Cortex of kidney (tissue), 1 donor: Measurements from ENCODE around the gene NSRP1.
"Not testable (repeated sequence)": the region's sequence is repeated elsewhere in the genome, so short reads cannot be mapped to it uniquely, and the experiment has no call there.

ENCODE experiments used
- DNase-seq: peaks from one replicate; lab custom pipeline; 2025; lab: John Stamatoyannopoulos, UW

Gene NSRP1

DNA sequence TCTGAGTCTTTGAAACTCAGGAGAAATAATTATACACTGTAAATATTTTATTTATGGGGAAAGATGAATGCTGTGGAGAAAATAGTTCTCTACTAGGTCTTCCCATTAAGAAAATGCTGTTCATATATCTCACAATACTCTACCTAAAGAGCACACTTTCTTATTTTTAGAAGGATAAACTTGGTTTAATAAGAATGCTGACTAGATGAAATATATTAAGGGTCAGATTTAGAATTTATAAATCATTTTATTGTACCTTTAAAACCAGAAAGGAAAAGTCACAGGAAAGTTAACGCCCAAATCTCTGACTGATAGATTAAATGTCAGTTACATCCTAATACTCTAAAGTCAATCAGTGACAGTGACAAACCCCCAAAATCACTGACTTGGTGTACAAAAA, 70.1 kb downstream of the NSRP1 start:
- no peak for DNase-seq

DNA sequence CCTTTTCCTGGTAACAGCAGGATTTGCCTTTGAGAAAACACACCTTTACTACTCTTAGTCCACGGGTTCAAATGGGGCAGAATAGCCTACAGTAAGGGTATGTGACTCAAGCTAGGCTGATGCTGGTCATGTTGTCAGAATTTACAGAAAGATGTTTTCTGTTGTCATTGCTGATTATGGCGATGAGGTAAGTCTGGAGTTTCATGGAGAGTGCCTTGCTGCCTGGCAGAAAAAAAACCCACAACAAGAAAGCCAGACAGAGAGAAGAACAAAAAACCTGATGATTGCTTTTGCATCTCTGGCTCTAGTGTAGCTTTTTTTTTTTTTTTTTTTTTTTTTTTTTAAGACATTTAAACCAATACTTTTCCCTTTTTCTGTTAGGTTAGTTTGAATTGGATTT, 71.0 kb downstream of the NSRP1 start:
- DNase-seq, result no peak

- DNase-seq, result no peak
Observed at GRCh38 chr17:30188211-30188939, 71.8 kb downstream of the NSRP1 start.

GRCh38 chr17:30191072-30191471, 74.5 kb downstream of the NSRP1 start:
- DNase-seq, result no peak

GRCh38 chr17:30196504-30196903, 79.9 kb downstream of the NSRP1 start:
- no peak for DNase-seq

DNA sequence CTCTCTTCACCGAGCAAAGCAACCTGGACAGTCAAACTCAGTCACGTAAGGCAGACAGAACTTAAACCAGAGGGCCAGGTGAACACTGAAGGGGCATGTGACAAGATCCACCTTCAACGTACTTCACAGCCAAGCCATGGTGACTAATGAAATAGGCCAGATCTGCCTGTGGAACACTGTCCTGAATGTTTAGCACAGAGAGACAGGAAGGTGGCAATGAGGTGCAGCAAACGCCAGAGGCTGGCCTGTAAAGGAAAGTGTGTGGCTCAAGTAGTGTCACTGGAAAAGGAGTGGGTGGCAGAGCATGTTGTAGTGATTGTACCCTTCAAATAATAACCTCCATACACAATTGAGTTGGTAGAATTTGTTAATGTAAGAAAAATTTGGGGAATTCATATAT, 80.8 kb downstream of the NSRP1 start:
- no peak for DNase-seq

DNA sequence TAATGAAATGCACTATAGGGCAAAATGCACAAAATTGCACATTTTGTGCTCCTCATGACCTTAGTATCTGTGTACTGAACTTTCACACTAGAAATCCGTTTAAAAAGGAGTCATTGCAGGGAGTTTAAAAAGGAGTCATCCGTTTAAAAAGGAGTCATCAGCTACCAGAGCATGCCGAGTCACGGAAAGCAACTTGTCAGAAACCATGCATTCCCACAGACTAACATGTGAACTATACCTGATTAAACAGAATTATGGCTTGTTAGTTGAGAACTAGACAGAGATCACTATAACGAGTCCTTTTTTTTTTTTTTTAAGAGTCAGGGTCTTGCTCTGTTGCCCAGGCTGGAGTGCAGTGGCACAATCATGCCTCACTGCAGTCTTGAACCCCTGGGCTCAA, 83.0 kb downstream of the NSRP1 start:
- no peak for DNase-seq

GRCh38 chr17:30200106-30200505, 83.5 kb downstream of the NSRP1 start:
- DNase-seq, result no peak

GRCh38 chr17:30200656-30201055, 84.0 kb downstream of the NSRP1 start:
- DNase-seq, result not testable (repeated sequence)

DNA sequence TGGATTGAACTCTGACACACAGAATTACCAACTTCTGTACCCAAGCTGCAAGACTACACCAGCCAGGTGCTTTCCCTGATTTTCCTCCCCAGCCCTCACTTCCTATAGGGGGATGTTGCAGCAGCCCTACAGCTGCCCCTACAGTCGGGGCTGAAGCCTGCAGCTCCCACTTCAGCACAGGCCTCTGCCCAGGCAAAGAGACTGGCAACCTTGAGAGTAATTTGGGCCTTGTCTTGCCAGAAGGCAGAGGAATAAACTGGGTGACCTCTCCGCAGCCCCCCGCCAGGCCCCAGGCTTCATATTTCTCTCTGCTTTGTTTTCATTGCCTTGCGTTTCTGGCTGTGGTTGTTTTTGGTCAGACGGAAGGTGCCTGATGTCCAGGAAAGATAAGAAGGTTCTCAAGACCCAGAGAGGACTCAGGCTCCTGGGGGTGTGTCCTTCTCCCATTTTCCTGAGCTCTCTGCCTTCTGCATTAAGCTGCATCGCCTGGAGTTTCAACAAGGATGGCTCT, 86.9 kb downstream of the NSRP1 start:
- DNase-seq, result no peak

- DNase-seq, result no peak
Observed at GRCh38 chr17:30207655-30208054, 91.0 kb downstream of the NSRP1 start.

DNA sequence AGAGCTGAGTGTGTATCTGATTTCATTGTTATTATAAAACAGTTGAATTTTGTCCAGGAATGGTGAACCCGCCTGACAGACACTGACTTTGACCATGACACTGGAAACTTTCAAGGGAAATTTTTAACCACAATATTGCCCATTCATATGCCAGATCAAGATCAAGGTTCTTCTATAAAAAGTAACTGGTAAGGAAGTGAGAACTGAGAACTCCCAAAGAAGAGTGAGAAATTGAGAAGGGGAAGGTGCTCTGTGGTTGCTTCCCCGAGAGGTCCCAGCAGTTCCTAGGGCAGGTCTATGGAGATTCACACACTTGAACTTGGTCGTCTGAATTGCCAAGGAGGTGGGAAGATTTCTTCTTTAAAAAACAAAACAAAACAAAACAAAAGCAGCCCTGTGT, 91.6 kb downstream of the NSRP1 start:
- DNase-seq, result no peak

- no peak for DNase-seq
Observed at GRCh38 chr17:30209930-30210329, 93.3 kb downstream of the NSRP1 start.

GRCh38 chr17:30210366-30210765, 93.8 kb downstream of the NSRP1 start:
- DNase-seq, result no peak

DNA sequence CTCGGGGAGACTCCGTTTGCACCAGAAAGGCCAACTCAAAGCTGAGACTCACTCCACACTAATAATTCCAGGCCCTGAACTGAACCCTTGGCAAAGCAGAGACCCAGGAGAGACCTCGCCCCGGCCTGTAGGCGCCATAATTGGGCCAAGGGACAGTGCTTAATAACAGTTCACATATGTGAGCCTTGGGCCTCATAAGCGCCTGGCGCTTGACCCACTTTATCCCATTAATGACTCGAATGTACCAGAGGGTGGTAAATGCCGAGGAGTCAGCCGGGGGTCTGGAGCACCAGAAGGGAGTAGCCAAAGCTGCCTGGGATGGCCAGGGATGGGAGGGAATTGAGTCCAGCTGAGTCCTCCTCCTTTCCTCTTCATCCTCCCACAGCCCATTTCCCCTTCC, 94.3 kb downstream of the NSRP1 start:
- DNase-seq, result no peak

DNA sequence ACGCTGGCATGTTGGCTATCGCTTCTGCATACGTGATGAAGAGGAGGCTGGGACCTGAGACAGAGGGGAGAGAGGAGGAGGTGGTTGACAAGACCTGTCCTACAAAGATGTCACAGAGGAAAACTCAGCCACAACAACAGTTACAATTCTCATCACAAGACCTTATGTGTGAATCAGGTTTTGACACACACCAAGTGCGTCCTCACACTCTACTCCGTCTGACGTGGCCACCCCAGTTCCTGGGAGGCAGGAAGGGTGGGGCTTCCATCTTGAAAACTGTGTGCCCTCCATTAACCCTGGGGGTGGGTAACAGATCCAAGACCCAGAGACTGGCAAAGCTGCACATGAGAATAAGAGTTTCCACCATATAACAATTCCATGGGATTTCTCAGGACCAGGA, 94.8 kb downstream of the NSRP1 start:
- no peak for DNase-seq

DNA sequence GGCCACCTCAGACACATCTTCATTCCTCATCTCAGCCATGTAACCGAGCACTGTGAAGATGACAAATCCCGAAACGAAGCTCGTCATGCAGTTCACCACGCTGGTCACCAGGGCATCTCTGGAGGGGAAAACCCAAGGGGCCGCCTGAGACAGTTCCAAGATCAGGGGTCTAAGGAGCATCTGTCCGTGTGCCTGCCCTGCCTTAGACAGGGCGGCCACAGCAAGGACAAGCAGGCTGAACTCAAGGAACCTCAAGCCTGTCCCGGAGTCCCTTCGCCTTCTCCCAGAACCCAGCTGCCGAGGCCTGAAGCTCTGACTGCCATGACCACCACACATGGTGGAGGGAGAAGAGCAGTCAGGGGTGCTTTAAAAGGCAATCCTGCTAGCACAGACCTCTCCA, 96.1 kb downstream of the NSRP1 start:
- no peak for DNase-seq

DNA sequence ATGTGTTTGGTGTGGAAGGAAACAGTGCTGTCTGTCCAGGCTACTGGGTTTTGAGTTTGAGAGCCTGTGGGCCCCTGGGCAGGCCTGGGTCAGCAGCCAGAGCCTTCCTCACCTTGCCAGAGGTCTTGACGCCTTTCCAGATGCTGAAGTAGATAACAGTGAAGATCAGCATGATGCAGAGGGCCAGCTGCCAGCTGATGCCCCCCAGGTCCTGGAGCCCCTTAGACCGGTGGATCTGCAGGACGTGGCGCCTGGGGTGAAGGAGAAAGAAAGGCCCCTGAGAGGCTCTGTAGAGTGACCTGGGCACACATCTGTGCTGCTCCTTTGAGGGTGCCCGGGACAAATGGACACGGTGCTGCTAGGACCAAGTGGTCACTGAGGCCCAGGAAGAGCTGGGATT, 100.4 kb downstream of the NSRP1 start:
- DNase-seq, result no peak

DNA sequence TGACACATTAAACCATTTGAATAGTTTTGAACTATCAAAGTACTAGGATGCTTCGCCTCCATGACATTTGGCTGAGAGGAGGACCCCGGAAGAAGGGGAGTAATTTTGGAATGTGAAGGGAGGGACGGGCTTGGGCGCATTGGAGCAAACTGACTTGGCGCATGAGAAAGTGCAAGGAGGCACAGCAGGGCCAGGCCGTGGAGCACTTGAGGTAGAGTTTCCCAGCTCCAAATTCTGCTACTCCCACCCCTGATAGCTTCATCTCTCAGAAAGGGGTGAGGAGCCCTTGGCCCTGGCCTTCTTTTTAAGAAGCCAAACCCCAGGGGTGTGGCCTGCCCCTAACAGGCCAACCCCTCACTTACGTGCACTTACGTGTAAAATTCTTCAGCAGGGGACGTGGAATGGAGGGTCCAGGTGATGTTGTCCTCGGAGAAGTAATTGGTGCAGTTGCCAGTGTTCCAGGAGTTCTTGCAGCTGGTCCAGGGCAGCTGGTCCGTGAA, 101.2 kb downstream of the NSRP1 start:
- DNase-seq, result no peak

DNA sequence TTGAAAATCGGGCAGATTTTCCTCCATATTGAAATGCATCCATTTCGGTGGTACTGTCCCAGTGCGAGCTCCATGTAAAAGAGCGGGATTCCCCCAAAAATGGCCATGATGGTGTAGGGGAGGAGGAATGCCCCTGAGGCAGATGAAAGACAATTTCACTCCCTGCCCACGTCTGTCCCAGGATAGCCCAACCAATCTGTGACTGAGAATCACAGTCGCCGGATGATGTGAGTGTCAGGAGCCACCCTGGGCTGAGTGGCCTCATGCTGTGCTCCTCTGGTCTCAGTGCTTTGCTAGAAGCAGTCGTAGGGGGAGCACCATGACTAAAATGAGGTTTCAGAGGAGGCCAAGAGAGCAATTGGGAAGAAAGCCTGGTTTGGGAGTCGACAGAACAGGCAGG, 102.2 kb downstream of the NSRP1 start:
- DNase-seq, result no peak

DNA sequence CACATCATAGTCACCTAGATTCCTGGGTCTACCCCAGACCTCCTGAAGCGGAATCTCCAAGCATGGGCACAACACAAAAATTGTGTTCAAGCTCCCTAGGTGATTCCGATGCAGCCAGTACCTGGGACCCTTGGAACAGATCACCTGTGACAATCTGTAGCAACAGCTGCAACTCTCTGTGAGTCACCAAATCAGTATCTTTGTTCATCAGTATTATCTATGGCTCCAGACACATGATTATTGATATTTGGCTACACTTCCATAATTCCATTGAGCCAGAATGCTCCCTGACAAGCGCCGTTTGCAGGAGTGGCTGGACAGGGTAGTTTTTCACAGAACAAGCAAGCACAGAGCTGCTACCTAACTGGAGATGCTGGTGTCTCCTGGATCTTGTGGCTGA, 102.7 kb downstream of the NSRP1 start:
- no peak for DNase-seq

DNA sequence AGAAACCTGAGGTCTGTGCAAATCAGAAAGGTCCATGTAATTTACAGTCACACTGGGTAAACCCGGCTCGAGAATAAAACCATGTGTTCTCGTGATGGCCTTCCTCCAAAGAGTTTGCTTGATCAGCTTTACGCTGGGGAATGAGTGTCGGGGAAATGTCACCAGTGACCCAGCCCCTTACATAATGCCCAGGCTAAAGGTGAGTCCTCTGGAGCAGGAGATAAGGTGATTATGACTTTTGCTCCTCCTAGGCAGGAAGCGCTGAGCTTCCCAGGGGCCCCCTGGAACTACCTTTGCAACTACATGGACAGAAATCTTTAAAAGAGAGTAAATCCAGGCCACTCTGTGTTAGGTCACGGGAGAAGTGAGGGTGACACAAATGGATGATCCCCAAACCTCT, 103.2 kb downstream of the NSRP1 start:
- DNase-seq, result no peak

DNA sequence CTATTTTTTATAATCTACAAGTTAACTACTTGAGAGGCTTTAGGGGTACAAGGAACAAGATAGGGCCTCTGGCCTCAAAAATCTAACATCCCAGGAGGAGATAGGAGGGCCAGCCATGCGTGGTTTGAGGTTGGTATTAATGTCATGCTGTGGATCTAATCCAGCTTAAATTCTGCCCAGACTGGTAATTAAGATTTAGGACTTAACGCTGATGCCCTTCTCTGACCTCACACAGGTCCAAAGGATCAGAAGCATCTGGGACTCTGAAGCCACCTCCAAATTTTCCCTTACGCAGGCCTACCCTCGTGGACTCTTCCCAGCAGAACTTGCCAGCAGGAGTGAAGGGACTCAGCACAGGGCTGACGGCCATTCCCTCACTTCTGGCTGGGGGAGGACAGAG, 103.8 kb downstream of the NSRP1 start:
- no peak for DNase-seq

- no peak for DNase-seq
Observed at GRCh38 chr17:30221346-30221745, 104.7 kb downstream of the NSRP1 start.
